OCI-LY7 (cell line): ENCODE results near the gene STPG4. TPM values are rescaled to one million over a fixed set of nuclear protein-coding genes. Genes with fewer than 3 reads are reported as not detected.
A peak's percentile ranks its signal among the peaks of the same experiment; 100 is the strongest.

ENCODE experiments used
- BruUV-seq: library from RNA; stranded (reverse); fragments of 400-500 nt; replicated peaks from 2 replicates; lab custom pipeline; 2021; lab: Mats Ljungman, UMichigan
- CTCF ChIA-PET: fragments of 300-600 bp; sonication (Branson Sonifier 250); formaldehyde crosslinking; loops from one replicate; lab custom pipeline; 2022; ENCODE audit warnings: antibody characterized with exemption; ENCODE audit not compliant: unreplicated experiment; lab: Charles Lee
- POLR2A ChIA-PET: fragments of 300-600 bp; sonication (Branson Sonifier 250); formaldehyde crosslinking; loops from one replicate; lab custom pipeline; 2022; ENCODE audit warnings: antibody characterized with exemption; lab: Charles Lee
- DNase-seq: peaks from one replicate; pipeline ENCODE4 v3.0.0-alpha.2; 2015; ENCODE audit warnings: low spot score
- H2AFZ ChIP-seq: fragments of 200-600 bp; sonication (generic), shearing (Covaris generic); 2 replicates; pipeline ENCODE4 v1.6.1; 2014; ENCODE audit warnings: mild to moderate bottlenecking, antibody characterized with exemption, low read length, moderate library complexity
- H3K27ac ChIP-seq: fragments of 200-600 bp; sonication (generic); 2 replicates; pipeline ENCODE4 v1.5.1; 2014; ENCODE audit warnings: mixed run types, low read depth, mild to moderate bottlenecking, moderate library complexity, low read length, inconsistent platforms; ENCODE audit not compliant: poor library complexity, severe bottlenecking
- H3K36me3 ChIP-seq: fragments of 200-600 bp; sonication (generic); 2 replicates; pipeline ENCODE4 v1.6.1; 2014; ENCODE audit warnings: mild to moderate bottlenecking, antibody characterized with exemption, low read length, moderate library complexity, mixed read lengths; ENCODE audit not compliant: insufficient read depth
- H3K4me1 ChIP-seq: fragments of 200-600 bp; sonication (generic); 2 replicates; pipeline ENCODE4 v1.5.1; 2014; ENCODE audit warnings: mild to moderate bottlenecking, low read length; ENCODE audit not compliant: insufficient read depth, poor library complexity, severe bottlenecking
- H3K4me2 ChIP-seq: fragments of 200-600 bp; sonication (generic); 2 replicates; pipeline ENCODE4 v1.6.1; 2014; ENCODE audit warnings: mild to moderate bottlenecking, low read length
- H3K4me3 ChIP-seq: fragments of 200-600 bp; sonication (generic); 2 replicates; pipeline ENCODE4 v1.5.1; 2014; ENCODE audit warnings: mild to moderate bottlenecking, low read depth, low read length; ENCODE audit not compliant: poor library complexity, severe bottlenecking
- H3K79me2 ChIP-seq: fragments of 200-600 bp; sonication (generic); 2 replicates; pipeline ENCODE4 v1.6.1; 2016; ENCODE audit warnings: low read depth, mild to moderate bottlenecking, low read length, moderate library complexity, mixed read lengths; ENCODE audit not compliant: insufficient read depth
- H3K9me2 ChIP-seq: fragments of 200-600 bp; sonication (generic); 2 replicates; pipeline ENCODE4 v1.6.1; 2016; ENCODE audit warnings: mild to moderate bottlenecking, low read length, mixed read lengths; ENCODE audit not compliant: insufficient read depth
- H3K9me3 ChIP-seq: fragments of 200-600 bp; sonication (generic); 2 replicates; pipeline ENCODE4 v1.6.1; 2014; ENCODE audit warnings: mild to moderate bottlenecking, mixed run types, low read length, mixed read lengths
- H4K20me1 ChIP-seq: fragments of 200-600 bp; sonication (generic); 2 replicates; pipeline ENCODE4 v1.6.1; 2014; ENCODE audit warnings: mild to moderate bottlenecking, antibody characterized with exemption, low read length, moderate library complexity, mixed read lengths; ENCODE audit not compliant: insufficient read depth
- CTCF ChIP-seq: fragments of 200-600 bp; sonication (generic); conservative IDR thresholded peaks from 2 replicates; pipeline ENCODE4 v1.5.1; 2014; ENCODE audit warnings: mild to moderate bottlenecking, antibody characterized with exemption, low read length, moderate library complexity, mixed read lengths
- EZH2phosphoT487 ChIP-seq: fragments of 200-600 bp; sonication (generic); IDR thresholded peaks from 2 replicates; pipeline ENCODE4 v1.6.1; 2018; ENCODE audit warnings: low read depth, borderline replicate concordance, mild to moderate bottlenecking, mixed run types, antibody characterized with exemption, low read length, moderate library complexity, mixed read lengths
- intact Hi-C: fragments of 100-400 bp; cut with micrococcal nuclease; formaldehyde crosslinking; loops from one replicate; pipeline ENCODE4 v1.10.0; 2022; ENCODE audit not compliant: unreplicated experiment
- total RNA-seq, 2 experiments: library from RNA; depleted of rRNA in 1 of 2; stranded (reverse); fragments of >200 nt in 1 of 2; shearing (Covaris generic) in 1 of 2; gene quantifications; 2 replicates each; pipeline ENCODE4 v1.2.3, GENCODE V29; 2014 to 2022

The STPG4 gene
- total RNA-seq, 2 experiments from 2014 or later, result 0.68 TPM; not detected in 1

- no peaks in the 10 kb centered on the region for H3K4me1 ChIP-seq
- no peak overlapping the region for H2AFZ ChIP-seq
- no peak overlapping the region for H3K27ac ChIP-seq
- no peak for DNase-seq
- no peak overlapping the region for H3K4me2 ChIP-seq
- POLR2A ChIA-PET, result no interaction called here
- no peak overlapping the region for H3K4me3 ChIP-seq
- CTCF ChIA-PET, result interaction anchor here (0.6 kb wide), 1 partner anchor 74 kb away, joined by 4 read pairs; no protein-coding TSS in a partner anchor
- no peaks in the 10 kb centered on the region for H3K9me3 ChIP-seq
- TF ChIP-seq EZH2phosphoT487 (no peak), CTCF (no peak)
- H3K9me2 ChIP-seq, result no peaks in the 10 kb centered on the region
- BruUV-seq, result TSS peak; percentile 31
- H3K79me2 ChIP-seq, result no peaks in the 10 kb centered on the region
- intact Hi-C loops, result no loop called here
- no peaks in the 10 kb centered on the region for H4K20me1 ChIP-seq
- H3K36me3 ChIP-seq, result peaks cover 59% of the 10 kb centered on the region
Observed at GRCh38 chr2:47061944-47062678, 93.0 kb downstream of the STPG4 start.

- Histone ChIP-seq H3K79me2 (no peaks in the 10 kb centered on the region), H3K4me3 (no peak overlapping the region), H3K36me3 (peaks cover 49% of the 10 kb centered on the region), H4K20me1 (no peaks in the 10 kb centered on the region), H2AFZ (no peak overlapping the region), H3K4me1 (no peaks in the 10 kb centered on the region), H3K9me3 (no peaks in the 10 kb centered on the region), H3K4me2 (no peak overlapping the region), H3K27ac (no peak overlapping the region), H3K9me2 (no peaks in the 10 kb centered on the region)
- no peak for DNase-seq
- ChIA-PET POLR2A (no interaction called here), CTCF (no interaction called here)
- TF ChIP-seq CTCF, result no peak
- no peak for TF ChIP-seq EZH2phosphoT487
- intact Hi-C loops, result no loop called here
- BruUV-seq, result no TSS peak
Observed at GRCh38 chr2:47060652-47061170, 94.4 kb downstream of the STPG4 start.
